Upper lobe of left lung (tissue), 4 donors: Measurements from ENCODE around the gene NSD2.

Source experiments
- EP300 ChIP-seq, 4 donors: sonication (generic); formaldehyde crosslinking; IDR thresholded peaks; one replicate each; pipeline ENCODE4 v1.5.1; 2017; ENCODE audit warnings: antibody characterized with exemption in 4 of 4, control low read depth in 2 of 4
- POLR2A ChIP-seq, 4 donors: fragments of 450-650 bp; IDR thresholded peaks; one replicate each; pipeline ENCODE4 v1.5.1; 2016 to 2017; ENCODE audit warnings: antibody characterized with exemption in 4 of 4, mild to moderate bottlenecking in 2 of 4
- POLR2AphosphoS5 ChIP-seq, 2 donors: sonication (generic); formaldehyde crosslinking; IDR thresholded peaks; one replicate each; pipeline ENCODE4 v1.5.1; 2017; ENCODE audit warnings: antibody characterized with exemption in 2 of 2
- TF ChIP-seq, protein P1 (sequence below), 6 experiments: fragments of 450-650 bp in 4 of 6; fragments of 200-600 bp in 2 of 6; sonication (generic) in 2 of 6; IDR thresholded peaks; one replicate each; pipeline ENCODE4 v1.5.1; 2016 to 2019; ENCODE audit warnings: antibody characterized with exemption in 6 of 6

DNA sequence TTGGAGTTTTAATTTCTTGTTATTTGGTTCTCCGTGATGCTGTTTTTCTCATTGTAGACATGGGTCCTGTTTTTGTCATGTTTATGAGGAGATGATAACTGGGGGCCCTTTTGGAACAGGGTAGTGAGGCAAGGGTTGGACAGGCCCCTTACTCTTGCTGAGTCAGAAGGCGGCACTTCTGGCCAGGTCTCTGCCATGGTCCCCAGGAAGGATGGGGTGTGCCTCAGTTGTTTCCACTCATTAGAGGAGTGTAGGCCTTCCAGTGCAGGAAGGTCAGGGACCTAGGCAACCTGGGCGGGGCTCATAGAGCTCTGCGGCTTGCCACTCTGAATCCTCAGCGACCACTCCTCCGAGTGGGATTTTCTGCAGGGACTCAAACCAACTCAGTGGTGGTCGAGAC is 69.4 kb downstream of the NSD2 start:
- TF ChIP-seq, protein P1, sequence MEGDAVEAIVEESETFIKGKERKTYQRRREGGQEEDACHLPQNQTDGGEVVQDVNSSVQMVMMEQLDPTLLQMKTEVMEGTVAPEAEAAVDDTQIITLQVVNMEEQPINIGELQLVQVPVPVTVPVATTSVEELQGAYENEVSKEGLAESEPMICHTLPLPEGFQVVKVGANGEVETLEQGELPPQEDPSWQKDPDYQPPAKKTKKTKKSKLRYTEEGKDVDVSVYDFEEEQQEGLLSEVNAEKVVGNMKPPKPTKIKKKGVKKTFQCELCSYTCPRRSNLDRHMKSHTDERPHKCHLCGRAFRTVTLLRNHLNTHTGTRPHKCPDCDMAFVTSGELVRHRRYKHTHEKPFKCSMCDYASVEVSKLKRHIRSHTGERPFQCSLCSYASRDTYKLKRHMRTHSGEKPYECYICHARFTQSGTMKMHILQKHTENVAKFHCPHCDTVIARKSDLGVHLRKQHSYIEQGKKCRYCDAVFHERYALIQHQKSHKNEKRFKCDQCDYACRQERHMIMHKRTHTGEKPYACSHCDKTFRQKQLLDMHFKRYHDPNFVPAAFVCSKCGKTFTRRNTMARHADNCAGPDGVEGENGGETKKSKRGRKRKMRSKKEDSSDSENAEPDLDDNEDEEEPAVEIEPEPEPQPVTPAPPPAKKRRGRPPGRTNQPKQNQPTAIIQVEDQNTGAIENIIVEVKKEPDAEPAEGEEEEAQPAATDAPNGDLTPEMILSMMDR (IDR thresholded peaks at IDR 0.05) = no peak
- TF ChIP-seq POLR2AphosphoS5 (IDR thresholded peaks at IDR 0.05) = no peak
- no peak for TF ChIP-seq EP300 (IDR thresholded peaks at IDR 0.05)
- TF ChIP-seq POLR2A (IDR thresholded peaks at IDR 0.05) = no peak
